ENCODE measurements around the gene TSHZ1. TPM values are rescaled to one million over a fixed set of nuclear protein-coding genes. Genes with fewer than 3 reads are reported as not detected.

The TSHZ1 gene
- total RNA-seq, 1 donor, result 10.5 TPM

- Histone ChIP-seq H3K4me2 (ENCODE audit: insufficient read depth, low read length) (no peak overlapping the region), H3K27ac (ENCODE audit: low read depth, low read length) (no peak overlapping the region), H3K79me2 (ENCODE audit: insufficient read depth, low read length) (no peaks in the 10 kb centered on the region), H3K4me3 (ENCODE audit: insufficient read depth, low read length) (no peak overlapping the region), H3K27me3 (ENCODE audit: insufficient read depth, low read length) (no peaks in the 10 kb centered on the region), H2AFZ (ENCODE audit: low read length) (no peak overlapping the region), H3K9me3 (ENCODE audit: low read depth, low read length) (no peaks in the 10 kb centered on the region), H3K36me3 (ENCODE audit: insufficient read depth, low read length) (no peaks in the 10 kb centered on the region), H4K20me1 (ENCODE audit: insufficient read depth, low read length) (no peaks in the 10 kb centered on the region), H3K4me1 (ENCODE audit: insufficient read depth, low read length) (no peaks in the 10 kb centered on the region)
- DNase-seq (ENCODE audit: insufficient read length, low spot score, missing footprints), result no peak
- no peak for TF ChIP-seq CTCF (IDR thresholded peaks at IDR 0.05; ENCODE audit: extremely low read depth, low read depth, low read length)
Observed at GRCh38 chr18:75264195-75264594, 53.6 kb downstream of the TSHZ1 start.

GRCh38 chr18:75264926-75265597 lies 54.5 kb downstream of the TSHZ1 start:
- Histone ChIP-seq H3K27me3 (ENCODE audit: insufficient read depth, low read length) (no peaks in the 10 kb centered on the region), H3K9me3 (ENCODE audit: low read depth, low read length) (no peaks in the 10 kb centered on the region), H3K27ac (ENCODE audit: low read depth, low read length) (no peak overlapping the region), H3K4me3 (ENCODE audit: insufficient read depth, low read length) (no peak overlapping the region), H3K4me1 (ENCODE audit: insufficient read depth, low read length) (no peaks in the 10 kb centered on the region), H4K20me1 (ENCODE audit: insufficient read depth, low read length) (no peaks in the 10 kb centered on the region), H3K36me3 (ENCODE audit: insufficient read depth, low read length) (no peaks in the 10 kb centered on the region), H3K4me2 (ENCODE audit: insufficient read depth, low read length) (no peak overlapping the region), H3K79me2 (ENCODE audit: insufficient read depth, low read length) (no peaks in the 10 kb centered on the region), H2AFZ (ENCODE audit: low read length) (no peak overlapping the region)
- TF ChIP-seq CTCF (IDR thresholded peaks at IDR 0.05; ENCODE audit: extremely low read depth, low read depth, low read length), result no peak
- DNase-seq (ENCODE audit: insufficient read length, low spot score, missing footprints), result no peak

GRCh38 chr18:75265872-75266271 lies 55.3 kb downstream of the TSHZ1 start:
- Histone ChIP-seq H3K27me3 (ENCODE audit: insufficient read depth, low read length) (no peaks in the 10 kb centered on the region), H3K79me2 (ENCODE audit: insufficient read depth, low read length) (no peaks in the 10 kb centered on the region), H3K36me3 (ENCODE audit: insufficient read depth, low read length) (no peaks in the 10 kb centered on the region), H2AFZ (ENCODE audit: low read length) (no peak overlapping the region), H3K4me2 (ENCODE audit: insufficient read depth, low read length) (no peak overlapping the region), H3K4me3 (ENCODE audit: insufficient read depth, low read length) (no peak overlapping the region), H3K4me1 (ENCODE audit: insufficient read depth, low read length) (no peaks in the 10 kb centered on the region), H4K20me1 (ENCODE audit: insufficient read depth, low read length) (no peaks in the 10 kb centered on the region), H3K9me3 (ENCODE audit: low read depth, low read length) (no peaks in the 10 kb centered on the region), H3K27ac (ENCODE audit: low read depth, low read length) (no peak overlapping the region)
- DNase-seq (ENCODE audit: insufficient read length, low spot score, missing footprints), result no peak
- TF ChIP-seq CTCF (IDR thresholded peaks at IDR 0.05; ENCODE audit: extremely low read depth, low read depth, low read length), result no peak

GRCh38 chr18:75267643-75268363 lies 57.2 kb downstream of the TSHZ1 start:
- no peak overlapping the region for H3K4me2 ChIP-seq (ENCODE audit: insufficient read depth, low read length)
- H3K27me3 ChIP-seq (ENCODE audit: insufficient read depth, low read length), result no peaks in the 10 kb centered on the region
- no peaks in the 10 kb centered on the region for H3K4me1 ChIP-seq (ENCODE audit: insufficient read depth, low read length)
- TF ChIP-seq CTCF (IDR thresholded peaks at IDR 0.05; ENCODE audit: extremely low read depth, low read depth, low read length), result no peak
- no peaks in the 10 kb centered on the region for H3K79me2 ChIP-seq (ENCODE audit: insufficient read depth, low read length)
- no peaks in the 10 kb centered on the region for H3K9me3 ChIP-seq (ENCODE audit: low read depth, low read length)
- H3K27ac ChIP-seq (ENCODE audit: low read depth, low read length), result no peak overlapping the region
- H3K4me3 ChIP-seq (ENCODE audit: insufficient read depth, low read length), result no peak overlapping the region
- no peaks in the 10 kb centered on the region for H3K36me3 ChIP-seq (ENCODE audit: insufficient read depth, low read length)
- no peak overlapping the region for H2AFZ ChIP-seq (ENCODE audit: low read length)
- no peak for DNase-seq (ENCODE audit: insufficient read length, low spot score, missing footprints)
- H4K20me1 ChIP-seq (ENCODE audit: insufficient read depth, low read length), result no peaks in the 10 kb centered on the region
